8988T (cell line): ENCODE results near the gene WLS.
"Not testable (repeated sequence)": the region's sequence is repeated elsewhere in the genome, so short reads cannot be mapped to it uniquely, and the experiment has no call there.

Experiments used
- DNase-seq: peaks from one replicate; pipeline ENCODE4 v3.0.0; 2011

WLS gene

GRCh38 chr1:68197461-68197860 is 34.9 kb downstream of the WLS start:
- DNase-seq: no peak

DNA sequence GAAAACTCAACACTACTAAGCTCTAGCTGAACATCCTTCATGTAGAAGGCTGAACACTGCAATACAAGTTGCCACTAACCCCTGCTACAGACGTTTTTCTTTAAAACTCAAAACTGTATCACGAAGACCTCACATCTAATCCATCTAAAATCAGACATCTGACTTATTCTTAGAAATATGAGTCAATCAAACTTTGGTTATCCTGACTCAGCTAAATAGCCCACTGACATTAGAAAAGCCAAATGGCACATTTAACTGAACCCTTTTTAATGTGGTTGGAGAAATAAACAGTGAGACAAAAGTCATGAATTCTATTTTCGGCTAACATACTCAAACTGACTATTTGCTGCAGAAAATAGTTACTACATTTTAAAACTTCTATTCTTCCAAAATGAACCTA is 35.6 kb downstream of the WLS start:
- DNase-seq: no peak

DNA sequence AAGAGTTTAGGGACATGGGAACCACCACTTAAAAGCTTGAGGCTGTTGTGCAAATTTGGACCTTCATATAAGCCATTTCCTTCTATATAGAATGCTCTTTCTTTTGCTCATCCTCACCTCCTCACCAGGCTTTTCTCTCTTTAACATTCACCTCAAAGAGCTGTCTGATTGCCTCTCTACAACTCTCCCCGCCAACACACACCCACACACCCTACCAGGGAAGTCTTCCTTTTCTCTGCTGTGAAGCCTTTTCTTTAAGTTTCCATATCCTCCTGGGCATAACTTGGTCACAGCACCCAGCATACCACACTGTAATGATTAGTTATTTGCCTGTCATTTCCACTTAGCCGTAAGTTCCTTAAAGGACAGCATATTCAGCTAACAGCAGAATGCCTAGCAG is 40.6 kb downstream of the WLS start:
- no peak for DNase-seq

GRCh38 chr1:68188644-68189340 is 43.5 kb downstream of the WLS start:
- DNase-seq: no peak

GRCh38 chr1:68188060-68188538 is 44.2 kb downstream of the WLS start:
- no peak for DNase-seq

DNA sequence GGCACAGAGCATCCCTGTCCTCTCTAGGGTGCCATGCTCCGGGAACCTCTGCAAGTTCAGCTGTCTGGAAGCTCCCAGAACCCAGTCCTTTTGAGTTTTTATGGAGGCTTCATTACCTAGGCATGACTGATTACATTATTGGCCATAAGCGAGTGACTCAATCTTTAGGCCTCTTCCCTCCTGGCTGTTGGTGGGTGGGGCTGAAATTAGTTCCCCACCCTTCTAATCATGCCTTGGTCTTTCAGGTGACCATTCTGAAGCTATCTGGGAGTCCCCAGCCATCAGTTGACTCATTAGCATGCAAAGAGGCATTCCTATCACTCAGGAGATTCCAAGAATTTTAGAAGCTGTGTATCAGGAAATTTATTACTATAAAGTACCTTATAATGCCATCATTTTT is 46.6 kb downstream of the WLS start:
- DNase-seq: no peak

- no peak for DNase-seq
Observed at GRCh38 chr1:68183895-68184294, 48.4 kb downstream of the WLS start.

GRCh38 chr1:68181165-68181556 is 51.2 kb downstream of the WLS start:
- DNase-seq: no peak

DNA sequence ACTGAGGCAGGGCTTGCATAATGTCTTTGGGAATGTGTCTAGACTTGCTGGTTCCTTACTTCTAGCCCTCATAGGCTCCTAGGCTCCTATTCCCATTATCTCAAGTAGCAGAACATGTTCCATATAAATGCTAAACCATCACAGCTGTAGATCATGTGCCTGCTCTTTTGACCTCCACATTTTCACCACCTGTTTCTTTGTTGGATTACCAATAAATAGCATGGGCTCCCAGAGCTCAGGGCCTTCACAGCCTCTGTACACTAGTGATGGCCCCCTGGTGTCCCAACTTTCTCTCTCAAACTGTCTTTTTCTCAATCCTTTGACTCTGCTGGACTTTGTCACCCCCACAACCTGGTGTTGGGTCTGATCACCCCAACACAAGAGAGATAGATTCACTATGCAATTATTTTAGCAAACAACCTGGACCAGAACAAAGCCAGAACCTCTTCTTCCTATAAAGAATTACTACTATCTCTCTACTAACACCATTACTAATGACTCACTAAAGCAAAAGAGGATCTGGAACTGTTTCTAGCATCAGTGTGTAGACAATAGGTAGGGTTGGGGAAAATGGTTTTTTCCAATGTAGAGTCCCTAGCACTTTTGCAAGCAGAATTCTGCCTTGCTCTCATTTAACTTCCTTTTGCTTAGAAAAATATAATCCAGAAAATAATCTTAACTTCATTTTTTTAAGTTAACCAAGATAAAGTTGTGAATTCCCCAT is 51.7 kb downstream of the WLS start:
- no peak for DNase-seq

DNA sequence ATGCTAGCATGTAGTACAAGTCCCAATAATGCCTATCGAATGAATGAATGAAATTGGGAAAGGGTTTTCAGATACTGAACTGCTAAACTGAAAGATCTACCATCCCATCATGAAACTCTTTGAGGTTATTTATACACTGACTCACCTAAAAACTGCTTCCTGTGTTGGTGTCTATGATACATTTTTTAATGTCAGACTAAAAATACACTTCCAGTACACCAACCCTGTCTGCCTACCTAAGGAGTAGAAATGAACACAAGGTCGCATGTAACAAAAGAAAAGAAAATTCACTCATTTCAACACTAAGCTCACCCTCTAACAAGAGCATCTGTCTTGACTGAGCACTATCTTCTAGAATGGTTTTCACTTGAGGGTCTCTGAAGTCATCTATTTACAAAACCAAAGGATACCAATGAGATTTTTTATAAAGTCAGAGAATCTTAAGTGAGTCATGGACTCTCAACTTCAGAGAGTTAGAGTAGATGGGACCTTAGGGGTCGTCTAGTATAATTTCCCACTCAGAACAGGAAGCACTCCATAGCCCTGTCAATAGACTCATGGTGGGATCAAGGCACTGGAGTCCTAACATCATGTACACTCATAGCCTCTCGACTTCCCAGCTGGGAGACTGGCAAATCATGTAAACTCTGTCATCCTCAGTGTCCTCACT is 53.4 kb downstream of the WLS start:
- no peak for DNase-seq

- DNase-seq: no peak
Observed at GRCh38 chr1:68175621-68176398, 56.5 kb downstream of the WLS start.

DNA sequence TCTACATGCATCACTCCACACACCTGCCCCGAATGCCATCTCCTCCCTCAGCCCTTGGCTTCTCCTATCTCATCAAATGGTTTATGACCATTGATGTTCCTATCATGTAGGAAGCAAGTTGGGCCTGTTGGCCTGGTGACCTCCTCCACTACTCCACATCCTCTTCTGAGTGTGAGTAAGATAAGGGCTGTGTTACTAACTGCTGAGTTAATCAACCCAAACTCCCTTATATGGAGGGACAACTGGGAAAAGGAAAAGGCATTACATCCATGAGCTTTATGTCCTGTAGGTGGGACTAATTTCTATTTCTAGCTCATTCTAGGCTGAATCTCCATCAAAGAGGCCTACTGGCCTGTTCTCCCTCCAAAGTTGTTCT is 57.6 kb downstream of the WLS start:
- no peak for DNase-seq

DNA sequence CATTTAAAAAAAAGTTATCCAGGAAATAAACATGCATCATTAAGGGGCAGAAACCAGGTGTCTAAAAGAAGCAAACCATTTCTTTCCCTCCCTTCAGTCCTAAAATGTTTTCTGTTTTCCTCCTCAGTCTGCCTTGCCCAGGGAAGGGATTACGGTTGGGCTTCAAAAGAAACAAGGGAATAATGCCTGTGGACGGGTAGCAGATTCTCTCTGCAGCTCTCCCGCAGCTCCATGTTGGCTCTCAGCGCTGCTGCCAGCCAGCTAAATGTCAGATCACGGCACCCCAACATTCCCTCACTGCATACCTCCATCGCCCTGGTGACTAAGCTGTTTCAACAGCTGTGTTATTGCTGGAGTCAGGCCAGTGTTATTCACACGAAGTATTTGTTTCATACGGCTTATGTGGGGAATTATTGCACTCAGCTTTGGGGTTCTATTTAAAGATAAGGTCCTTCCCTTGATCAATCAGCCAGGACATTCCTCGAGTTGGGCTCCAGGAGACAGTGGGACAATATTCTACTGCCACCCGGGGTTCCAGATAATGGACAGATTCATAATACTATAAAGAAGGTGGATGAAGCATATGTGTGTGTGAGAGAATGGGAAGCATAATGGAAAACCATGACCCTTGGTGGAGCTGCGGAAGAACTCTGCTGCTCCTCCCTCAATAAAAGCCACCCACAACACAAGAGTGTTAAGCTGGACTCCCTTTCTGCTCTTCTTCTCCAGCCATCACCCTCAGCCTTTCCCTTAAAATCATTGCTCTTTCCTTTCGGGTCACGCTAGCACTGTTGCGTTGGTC is 58.2 kb downstream of the WLS start:
- DNase-seq: no peak

- DNase-seq: no peak
Observed at GRCh38 chr1:68173283-68173935, 58.9 kb downstream of the WLS start.

DNA sequence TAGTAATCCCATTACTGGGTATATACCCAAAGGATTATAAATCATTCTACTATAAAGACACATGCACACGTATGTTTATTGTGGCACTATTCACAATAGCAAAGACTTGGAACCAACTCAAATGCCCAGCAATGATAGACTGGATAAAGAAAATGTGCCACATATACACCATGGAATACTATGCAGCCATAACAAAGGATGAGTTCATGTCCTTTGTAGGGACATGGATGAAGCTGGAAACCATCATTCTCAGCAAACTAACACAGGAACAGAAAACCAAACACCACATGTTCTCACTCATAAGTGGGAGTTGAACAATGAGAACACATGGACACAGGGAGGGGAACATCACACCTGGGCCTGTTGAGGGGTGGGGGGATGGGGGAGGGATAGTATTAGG is 60.5 kb downstream of the WLS start:
- not testable (repeated sequence) for DNase-seq

GRCh38 chr1:68168545-68169171 is 63.7 kb downstream of the WLS start:
- no peak for DNase-seq

- no peak for DNase-seq
Observed at GRCh38 chr1:68167211-68167610, 65.1 kb downstream of the WLS start.

DNA sequence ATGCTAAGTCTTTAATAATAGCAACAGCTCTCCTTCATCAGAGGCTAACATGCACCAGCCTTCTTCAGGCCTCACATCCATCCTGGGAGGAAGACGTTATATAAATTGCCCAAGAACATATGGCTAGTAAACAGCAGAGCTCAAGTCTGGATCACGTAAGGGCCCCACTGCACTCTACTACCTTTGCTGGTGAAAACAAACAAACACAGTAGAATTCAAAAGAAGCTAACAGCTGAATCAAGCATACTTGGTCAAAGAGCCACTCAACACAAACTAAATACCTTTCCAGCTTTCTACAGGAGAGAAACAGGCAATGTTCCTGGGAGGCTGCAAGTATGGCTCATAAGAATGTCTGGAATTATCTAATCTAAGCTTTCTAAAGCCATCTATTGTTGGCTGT is 66.0 kb downstream of the WLS start:
- no peak for DNase-seq

DNA sequence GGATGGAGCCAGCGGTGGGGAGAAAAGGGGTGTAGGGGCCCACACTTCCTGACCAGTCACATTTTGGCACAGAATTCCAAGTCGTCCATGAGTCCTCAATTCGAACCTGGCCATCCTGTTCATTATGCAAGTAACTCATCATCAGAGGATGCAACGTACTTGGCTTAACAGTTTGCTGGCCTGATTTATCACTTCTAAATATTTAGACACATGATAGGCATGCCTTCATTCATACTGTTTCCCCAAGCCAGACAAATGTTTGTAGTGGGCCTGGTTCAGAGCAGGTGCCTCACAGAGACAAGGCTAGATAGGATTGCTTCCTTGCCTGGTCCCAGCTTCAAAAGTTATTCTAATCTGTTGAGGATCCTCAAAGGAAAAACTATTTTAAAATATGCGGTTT is 66.7 kb downstream of the WLS start:
- DNase-seq: no peak

DNA sequence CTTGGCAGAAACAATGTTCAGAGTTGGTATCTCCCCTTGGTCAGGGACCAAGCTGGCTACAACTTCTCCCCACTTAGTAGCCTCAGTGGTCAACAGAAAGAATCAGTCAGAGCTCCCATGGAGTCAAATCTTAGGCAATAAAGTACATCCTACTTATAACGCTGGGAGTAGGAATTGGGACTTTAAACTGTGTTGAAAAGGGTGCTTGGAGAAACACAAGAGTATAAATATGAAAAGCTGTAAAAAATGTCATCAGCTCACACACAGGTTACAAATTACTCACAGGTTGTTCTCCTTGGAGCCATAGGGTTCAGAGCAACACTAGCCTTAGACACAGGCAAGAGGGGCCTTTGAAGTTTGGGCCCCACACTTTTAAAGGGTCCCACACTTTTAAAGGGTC is 67.4 kb downstream of the WLS start:
- DNase-seq: no peak

- DNase-seq: no peak
Observed at GRCh38 chr1:68163220-68163619, 69.1 kb downstream of the WLS start.
